Left ventricle myocardium inferior (tissue), 1 donor: ENCODE data around the gene CHAD. TPM values are rescaled to one million over a fixed set of nuclear protein-coding genes. Genes with fewer than 3 reads are reported as not detected.

Source experiments
- DNase-seq: peaks from one replicate; pipeline ENCODE4 v3.0.0-alpha.2; 2020
- H3K27ac ChIP-seq: fragments of 200-600 bp; replicated peaks from 2 replicates; pipeline ENCODE4 v1.8.0; 2021
- H3K27me3 ChIP-seq: fragments of 200-600 bp; 2 replicates; pipeline ENCODE4 v1.8.0; 2021; ENCODE audit warnings: low read depth
- H3K36me3 ChIP-seq: fragments of 200-600 bp; 2 replicates; pipeline ENCODE4 v1.8.0; 2021
- H3K4me1 ChIP-seq: fragments of 200-600 bp; 2 replicates; pipeline ENCODE4 v1.8.0; 2021
- H3K4me3 ChIP-seq: fragments of 200-600 bp; 2 replicates; pipeline ENCODE4 v1.8.0; 2021; ENCODE audit warnings: mild to moderate bottlenecking, moderate library complexity
- H3K9me3 ChIP-seq: fragments of 200-600 bp; replicated peaks from 2 replicates; pipeline ENCODE4 v1.8.0; 2021
- CTCF ChIP-seq: fragments of 200-600 bp; IDR thresholded peaks from 2 replicates; pipeline ENCODE4 v1.8.0; 2021; ENCODE audit warnings: antibody characterized with exemption, mild to moderate bottlenecking, borderline replicate concordance
- intact Hi-C: fragments of 100-400 bp; cut with micrococcal nuclease; formaldehyde crosslinking; loops from one replicate; pipeline ENCODE4 v1.11.0; 2022
- total RNA-seq: library from RNA; stranded (reverse); fragmentation: NEBNext Ultra II Directional; extraction: Animal tissue kit (Norgen Biotek cat#: 25700); gene quantifications from one replicate; pipeline ENCODE4 v1.2.1, GENCODE V29; 2021
- donor health status: DM: no; HTN: yes; CAD: no; lungs with severe emphysema.

CHAD gene
- total RNA-seq, 1 donor from 2014 or later: not detected

- Histone ChIP-seq H3K4me3 (peak overlapping the region; percentile 85), H3K27ac (peak overlapping the region; percentile 90)
These were observed 11.6 kb upstream of the CHAD start for GRCh38 chr17:50480142-50480764.

DNA sequence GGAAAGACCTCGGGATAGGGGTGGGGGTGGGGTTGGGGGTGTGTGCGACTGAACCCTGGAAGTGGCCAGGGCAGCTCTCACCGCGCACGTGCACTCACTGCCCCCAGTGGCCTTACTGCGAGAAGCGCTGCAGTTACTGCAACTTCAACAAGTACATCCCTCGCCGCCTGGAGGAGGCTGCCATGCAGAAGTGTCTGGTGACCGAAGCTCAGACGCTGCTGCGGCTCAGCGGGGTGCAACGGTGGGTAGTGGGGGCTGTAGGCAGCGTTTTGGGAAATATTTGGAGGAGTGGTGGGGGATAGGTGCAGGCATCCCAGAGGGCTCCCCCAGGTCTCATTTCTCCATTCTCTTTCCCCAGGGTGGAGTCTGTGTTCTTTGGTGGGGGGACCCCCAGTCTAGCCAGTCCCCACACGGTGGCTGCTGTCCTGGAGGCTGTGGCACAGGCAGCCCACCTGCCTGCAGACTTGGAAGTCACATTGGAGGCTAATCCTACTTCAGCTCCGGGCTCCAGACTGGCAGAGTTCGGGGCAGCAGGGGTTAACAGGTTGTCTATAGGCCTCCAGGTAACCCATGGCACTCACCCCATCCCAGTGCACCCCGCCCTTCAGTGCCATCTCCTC lies 11.0 kb upstream of the CHAD start:
- peaks cover 12% of the 10 kb centered on the region for H3K27me3 ChIP-seq
- intact Hi-C loops: loop anchor here (10.0 kb wide), 1 partner anchor 65 kb away; the partner anchor contains the start of gene SPATA20
- TF ChIP-seq CTCF: peak; percentile 55
- H3K36me3 ChIP-seq: peaks cover 26% of the 10 kb centered on the region
- H3K4me3 ChIP-seq: peak overlapping the region; percentile 85
- H3K27ac ChIP-seq: peak overlapping the region; percentile 90
- peak; percentile 70 for DNase-seq
- no peaks in the 10 kb centered on the region for H3K9me3 ChIP-seq
- H3K4me1 ChIP-seq: peaks cover 56% of the 10 kb centered on the region

More at GRCh38 chr17:50480142-50480764, 11.6 kb upstream of the CHAD start:
- intact Hi-C loops: loop anchor here (10.0 kb wide), 1 partner anchor 65 kb away; the partner anchor contains the start of gene SPATA20
- H3K9me3 ChIP-seq: no peaks in the 10 kb centered on the region
- TF ChIP-seq CTCF: no peak
- peaks cover 32% of the 10 kb centered on the region for H3K36me3 ChIP-seq
- peaks cover 12% of the 10 kb centered on the region for H3K27me3 ChIP-seq
- DNase-seq: no peak
- peaks cover 55% of the 10 kb centered on the region for H3K4me1 ChIP-seq

GRCh38 chr17:50478391-50479381 lies 10.0 kb upstream of the CHAD start, which contains the start of gene RSAD1:
Gene RSAD1, plus strand, starts transcription at chr17:50478860. Its CDS starts 25 bp downstream, at chr17:50478885.
- Histone ChIP-seq H3K27me3 (peaks cover 12% of the 10 kb centered on the region), H3K9me3 (no peaks in the 10 kb centered on the region)

GRCh38 chr17:50477976-50478375 lies 9.3 kb upstream of the CHAD start:
- peak overlapping the region; percentile 90 for H3K27ac ChIP-seq
- intact Hi-C loops: no loop called here
- TF ChIP-seq CTCF: no peak
- peaks cover 12% of the 10 kb centered on the region for H3K27me3 ChIP-seq
- no peak for DNase-seq
- H3K9me3 ChIP-seq: no peaks in the 10 kb centered on the region
- peaks cover 14% of the 10 kb centered on the region for H3K36me3 ChIP-seq
- H3K4me3 ChIP-seq: peak overlapping the region; percentile 85
- peaks cover 53% of the 10 kb centered on the region for H3K4me1 ChIP-seq

More at GRCh38 chr17:50478391-50479381, 10.0 kb upstream of the CHAD start, which contains the start of gene RSAD1:
- peak within 1 kb of the TSS; percentile 90 for H3K27ac ChIP-seq
- peak; percentile 92 for TF ChIP-seq CTCF
- H3K36me3 ChIP-seq: peaks cover 19% of the 10 kb centered on the region
- intact Hi-C loops: no loop called here
- peak; percentile 87 for DNase-seq
- H3K4me1 ChIP-seq: peaks cover 59% of the 10 kb centered on the region
- peak within 1 kb of the TSS; percentile 85 for H3K4me3 ChIP-seq
